WTC11 (cell line): ENCODE results near the gene ADAMTSL4. TPM values are rescaled to one million over a fixed set of nuclear protein-coding genes. Genes with fewer than 3 reads are reported as not detected.
A peak's percentile ranks its signal among the peaks of the same experiment; 100 is the strongest.

Source experiments
- ATAC-seq: fragments of 200-7000 bp; cut with Tn5 transposase; 2 replicates; pipeline ENCODE4 v1.10.0; 2021; ENCODE audit warnings: mild to moderate bottlenecking, moderate library complexity
- CTCF ChIA-PET: fragments of 300-600 bp; sonication (Branson Sonifier 250); formaldehyde crosslinking; loops from one replicate; lab custom pipeline; 2021; ENCODE audit warnings: antibody characterized with exemption; lab: Charles Lee
- POLR2A ChIA-PET: fragments of 350-600 bp; sonication (Branson Sonifier 250); formaldehyde crosslinking; loops from one replicate; lab custom pipeline; 2021; ENCODE audit warnings: antibody characterized with exemption; lab: Charles Lee
- DNase-seq: peaks from one replicate; pipeline ENCODE4 v3.0.0; 2021; ENCODE audit warnings: low spot score
- H3K27ac Mint-ChIP-seq: 2 replicates; pipeline ENCODE4 v1.8.0; 2021; ENCODE audit warnings: mixed read lengths
- H3K27me3 Mint-ChIP-seq: 2 replicates; pipeline ENCODE4 v1.8.0; 2021; ENCODE audit warnings: low read depth, mild to moderate bottlenecking, moderate library complexity, mixed read lengths
- H3K36me3 Mint-ChIP-seq: 2 replicates; pipeline ENCODE4 v1.8.0; 2021; ENCODE audit warnings: mixed read lengths
- H3K4me1 Mint-ChIP-seq: 2 replicates; pipeline ENCODE4 v1.8.0; 2022; ENCODE audit warnings: mixed read lengths
- H3K4me3 Mint-ChIP-seq: 2 replicates; pipeline ENCODE4 v1.8.0; 2021; ENCODE audit warnings: mild to moderate bottlenecking, moderate library complexity, mixed read lengths
- H3K9me3 Mint-ChIP-seq: 2 replicates; pipeline ENCODE4 v1.8.0; 2021; ENCODE audit warnings: mixed read lengths
- ATF1 ChIP-seq: sonication (generic); formaldehyde crosslinking; IDR thresholded peaks from 2 replicates; pipeline ENCODE4 v1.8.1; 2023; ENCODE audit warnings: mild to moderate bottlenecking, moderate library complexity, missing genetic modification reagents
- ATF3 ChIP-seq: sonication (generic); formaldehyde crosslinking; conservative IDR thresholded peaks from 2 replicates; pipeline ENCODE4 v1.8.1; 2022; ENCODE audit warnings: mild to moderate bottlenecking, missing genetic modification reagents
- CDX4 ChIP-seq: fragments of 250-450 bp; sonication (Bioruptor Pico); IDR thresholded peaks from 2 replicates; pipeline ENCODE4 v1.9.0; 2021; ENCODE audit warnings: moderate library complexity, mild to moderate bottlenecking, inconsistent platforms, borderline replicate concordance
- ELF4 ChIP-seq: sonication (generic); formaldehyde crosslinking; IDR thresholded peaks from 2 replicates; pipeline ENCODE4 v1.8.1; 2022; ENCODE audit warnings: low read depth, mild to moderate bottlenecking, moderate library complexity, missing genetic modification reagents
- EMX1 ChIP-seq: fragments of 250-450 bp; sonication (Bioruptor Pico); IDR thresholded peaks from 2 replicates; pipeline ENCODE4 v1.8.0; 2021; ENCODE audit warnings: mild to moderate bottlenecking
- ESRRA ChIP-seq: sonication (generic); formaldehyde crosslinking; IDR thresholded peaks from 2 replicates; pipeline ENCODE4 v1.8.1; 2022; ENCODE audit warnings: mild to moderate bottlenecking, missing genetic modification reagents, borderline replicate concordance
- FOXJ3 ChIP-seq: sonication (generic); formaldehyde crosslinking; IDR thresholded peaks from 2 replicates; pipeline ENCODE4 v1.9.0; 2021; ENCODE audit warnings: missing genetic modification reagents, mild to moderate bottlenecking, borderline replicate concordance
- FOXK1 ChIP-seq: sonication (generic); formaldehyde crosslinking; IDR thresholded peaks from 2 replicates; pipeline ENCODE4 v1.8.0; 2022; ENCODE audit warnings: mild to moderate bottlenecking, moderate library complexity, missing genetic modification reagents
- FOXP1 ChIP-seq: sonication (generic); formaldehyde crosslinking; IDR thresholded peaks from 2 replicates; pipeline ENCODE4 v1.8.0; 2022; ENCODE audit warnings: missing genetic modification reagents, mild to moderate bottlenecking, moderate library complexity, borderline replicate concordance
- FOXP4 ChIP-seq: sonication (generic); formaldehyde crosslinking; IDR thresholded peaks from 2 replicates; pipeline ENCODE4 v1.8.0; 2022; ENCODE audit warnings: mild to moderate bottlenecking, missing genetic modification reagents
- GRHL2 ChIP-seq: fragments of 250-450 bp; sonication (Bioruptor Pico); IDR thresholded peaks from 2 replicates; pipeline ENCODE4 v1.8.0; 2022; ENCODE audit warnings: mild to moderate bottlenecking, moderate library complexity; ENCODE audit not compliant: insufficient replicate concordance, severe bottlenecking
- NFATC4 ChIP-seq: fragments of 250-450 bp; sonication (Bioruptor Pico); IDR thresholded peaks from 2 replicates; pipeline ENCODE4 v1.9.0; 2021; ENCODE audit warnings: mild to moderate bottlenecking
- NR1H2 ChIP-seq: sonication (generic); formaldehyde crosslinking; IDR thresholded peaks from 2 replicates; pipeline ENCODE4 v1.9.0; 2021; ENCODE audit warnings: mild to moderate bottlenecking, moderate library complexity, missing genetic modification reagents
- PREB ChIP-seq: sonication (generic); formaldehyde crosslinking; IDR thresholded peaks from 2 replicates; pipeline ENCODE4 v1.8.1; 2022; ENCODE audit warnings: mild to moderate bottlenecking, missing genetic modification reagents, moderate library complexity, borderline replicate concordance
- PRRX2 ChIP-seq: fragments of 250-450 bp; sonication (Bioruptor Pico); IDR thresholded peaks from 2 replicates; pipeline ENCODE4 v1.8.0; 2021; ENCODE audit warnings: mild to moderate bottlenecking
- SP1 ChIP-seq: sonication (generic); formaldehyde crosslinking; conservative IDR thresholded peaks from 2 replicates; pipeline ENCODE4 v1.8.1; 2022; ENCODE audit warnings: missing genetic modification reagents
- TCF7 ChIP-seq: sonication (generic); formaldehyde crosslinking; IDR thresholded peaks from 2 replicates; pipeline ENCODE4 v1.8.0; 2022; ENCODE audit warnings: mild to moderate bottlenecking, low read depth, missing genetic modification reagents, moderate library complexity
- ZNF263 ChIP-seq: sonication (generic); formaldehyde crosslinking; IDR thresholded peaks from 2 replicates; pipeline ENCODE4 v1.8.1; 2022; ENCODE audit warnings: low read depth, mild to moderate bottlenecking, moderate library complexity, missing genetic modification reagents
- ZNF317 ChIP-seq: sonication (generic); formaldehyde crosslinking; IDR thresholded peaks from 2 replicates; pipeline ENCODE4 v1.8.1; 2023; ENCODE audit warnings: low read depth, mild to moderate bottlenecking, moderate library complexity, missing genetic modification reagents, borderline replicate concordance
- ZNF396 ChIP-seq: fragments of 250-450 bp; sonication (Bioruptor Pico); IDR thresholded peaks from 2 replicates; pipeline ENCODE4 v1.8.0; 2021; ENCODE audit warnings: mild to moderate bottlenecking, moderate library complexity, borderline replicate concordance
- ZNF416 ChIP-seq: fragments of 250-450 bp; sonication (Bioruptor Pico); IDR thresholded peaks from 2 replicates; pipeline ENCODE4 v1.9.0; 2021; ENCODE audit warnings: mild to moderate bottlenecking, inconsistent platforms
- total RNA-seq: library from RNA; stranded (reverse); gene quantifications from 3 replicates; pipeline ENCODE4 v1.2.3, GENCODE V29; 2021
- TF ChIP-seq, protein P1 (sequence below): sonication (generic); formaldehyde crosslinking; IDR thresholded peaks from 2 replicates; pipeline ENCODE4 v1.8.0; 2022; ENCODE audit warnings: mild to moderate bottlenecking, missing genetic modification reagents

ADAMTSL4 gene
- total RNA-seq, 1 experiment from 2014 or later, result 6.6 TPM

- POLR2A ChIA-PET, result interaction anchor here (0.6 kb wide), 1 partner anchor 231 kb away, joined by 3 read pairs; no protein-coding TSS in a partner anchor
- no peak overlapping the region for H3K4me3 Mint-ChIP-seq
- no peaks in the 10 kb centered on the region; the same call in 1 of the 2 replicates for H3K27me3 Mint-ChIP-seq
- H3K36me3 Mint-ChIP-seq, result peaks cover 19% of the 10 kb centered on the region
- H3K27ac Mint-ChIP-seq, result peak overlapping the region; percentile 67; the same call in 1 of the 2 replicates
- no peaks in the 10 kb centered on the region for H3K9me3 Mint-ChIP-seq
- H3K4me1 Mint-ChIP-seq, result peaks cover 11% of the 10 kb centered on the region
- CTCF ChIA-PET, result interaction anchor here (1.1 kb wide), 1 partner anchor 23 kb away, joined by 3 read pairs; no protein-coding TSS in a partner anchor
- DNase-seq (no peak), ATAC-seq (no peak)
- TF ChIP-seq GRHL2 (CRISPR knock-in tag) (no peak), ZNF263 (no peak), EMX1 (CRISPR knock-in tag) (no peak), ESRRA (no peak), ATF3 (CRISPR knock-in tag) (no peak), ZNF416 (CRISPR knock-in tag) (no peak), PREB (CRISPR knock-in tag) (no peak), PRRX2 (CRISPR knock-in tag) (no peak), FOXP4 (CRISPR knock-in tag) (no peak), CDX4 (CRISPR knock-in tag) (no peak), FOXK1 (CRISPR knock-in tag) (no peak), TCF7 (no peak)
- TF ChIP-seq, protein P1, sequence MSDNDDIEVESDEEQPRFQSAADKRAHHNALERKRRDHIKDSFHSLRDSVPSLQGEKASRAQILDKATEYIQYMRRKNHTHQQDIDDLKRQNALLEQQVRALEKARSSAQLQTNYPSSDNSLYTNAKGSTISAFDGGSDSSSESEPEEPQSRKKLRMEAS (CRISPR knock-in tag), result no peak
These were observed 33.2 kb downstream of the ADAMTSL4 start for GRCh38 chr1:150582371-150582770.

DNA sequence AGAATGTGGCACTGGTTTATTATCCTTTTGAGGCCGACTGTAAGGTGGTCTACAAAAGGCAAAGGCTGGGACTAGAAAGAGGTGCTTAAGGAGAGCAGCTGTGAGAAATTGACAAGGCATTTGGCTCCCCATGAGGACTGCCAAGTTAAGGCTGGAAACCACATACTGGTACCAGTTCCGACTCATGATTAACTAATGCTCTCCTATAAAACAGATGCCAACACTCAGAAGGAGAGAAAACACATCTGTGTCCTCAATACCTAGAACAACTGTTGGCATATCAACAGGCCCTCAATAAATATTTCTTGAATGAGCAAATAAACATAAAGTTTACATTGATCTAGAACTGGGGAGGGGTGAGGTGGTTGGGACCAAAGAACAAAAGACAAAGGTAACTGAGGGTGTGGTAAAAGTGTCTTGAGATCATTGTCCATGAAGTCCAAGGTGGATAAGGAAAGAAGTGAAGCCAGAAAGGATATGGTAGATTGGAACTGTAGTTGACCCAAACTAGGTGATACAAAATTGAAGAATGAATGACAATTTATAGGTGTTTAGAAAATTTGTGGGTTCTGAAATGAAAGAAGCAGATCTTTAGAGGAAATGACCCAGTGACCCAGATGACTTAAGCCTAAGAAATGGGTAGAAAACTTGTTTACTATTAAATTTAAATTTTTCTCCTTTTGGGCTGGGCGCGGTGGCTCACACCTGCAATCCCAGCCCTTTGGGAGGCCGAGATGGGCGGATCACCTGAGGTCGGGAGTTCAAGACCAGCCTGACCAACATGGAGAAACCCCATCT is 47.1 kb downstream of the ADAMTSL4 start:
- H3K36me3 Mint-ChIP-seq, result peaks cover 33% of the 10 kb centered on the region
- ATAC-seq (no peak), DNase-seq (no peak)
- peaks cover 12% of the 10 kb centered on the region for H3K4me1 Mint-ChIP-seq
- POLR2A ChIA-PET, result interaction anchor here (0.6 kb wide), 1 partner anchor 497 kb away, joined by 5 read pairs; no protein-coding TSS in a partner anchor
- H3K27ac Mint-ChIP-seq, result peak overlapping the region; percentile 35
- no peaks in the 10 kb centered on the region for H3K27me3 Mint-ChIP-seq
- H3K9me3 Mint-ChIP-seq, result peaks cover 21% of the 10 kb centered on the region
- no peak overlapping the region for H3K4me3 Mint-ChIP-seq
- CTCF ChIA-PET, result no interaction called here
- TF ChIP-seq NR1H2 (no peak), ELF4 (CRISPR knock-in tag) (no peak), FOXK1 (CRISPR knock-in tag) (no peak), ZNF317 (CRISPR knock-in tag) (no peak), PREB (CRISPR knock-in tag) (no peak), FOXJ3 (CRISPR knock-in tag) (no peak), ZNF396 (CRISPR knock-in tag) (no peak), ATF1 (CRISPR knock-in tag) (no peak), GRHL2 (CRISPR knock-in tag) (no peak), NFATC4 (no peak), FOXP1 (CRISPR knock-in tag) (no peak), SP1 (CRISPR knock-in tag) (no peak)
